ENCODE measurements around the gene ARTN. TPM values are rescaled to one million over a fixed set of nuclear protein-coding genes. Genes with fewer than 3 reads are reported as not detected.
A peak's percentile ranks its signal among the peaks of the same experiment; 100 is the strongest.

ARTN gene
- total RNA-seq, 1 experiment from 2014 or later = 36.0 TPM

DNA sequence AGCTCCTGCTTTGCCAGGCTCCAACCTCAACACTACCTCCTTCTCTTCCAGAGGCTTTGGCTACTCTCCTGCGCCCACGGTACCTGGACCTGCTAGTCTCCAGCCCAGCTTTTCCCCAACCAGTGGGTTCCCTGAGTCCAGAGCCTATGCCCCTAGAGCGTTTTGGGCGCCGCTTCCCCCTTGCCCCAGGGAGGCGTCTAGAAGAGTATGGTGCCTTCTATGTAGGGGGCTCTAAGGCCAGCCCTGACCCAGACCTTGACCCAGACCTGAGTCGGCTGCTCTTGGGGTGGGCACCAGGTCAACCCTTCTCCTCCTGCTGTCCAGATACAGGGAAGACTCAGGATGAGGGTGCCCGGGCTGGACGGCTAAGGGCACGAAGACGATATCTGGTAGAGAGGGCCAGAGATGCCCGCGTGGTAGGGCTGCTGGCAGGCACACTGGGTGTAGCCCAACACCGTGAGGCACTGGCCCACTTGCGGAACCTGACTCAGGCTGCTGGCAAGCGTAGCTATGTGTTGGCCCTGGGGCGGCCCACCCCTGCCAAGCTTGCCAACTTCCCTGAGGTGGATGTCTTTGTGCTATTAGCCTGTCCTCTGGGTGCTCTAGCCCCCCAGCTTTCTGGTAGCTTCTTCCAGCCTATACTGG, 37.9 kb downstream of the ARTN start:
- POLR2A ChIA-PET (ENCODE audit: unreplicated experiment) = interaction anchor here (1.2 kb wide), 1 partner anchor 42 kb away, joined by 3 read pairs; no protein-coding TSS in a partner anchor
- no peak overlapping the region for H3K9ac ChIP-seq (ENCODE audit: low read length)
- peaks cover 28% of the 10 kb centered on the region for H3K36me3 ChIP-seq (ENCODE audit: low read depth, low read length)
- BruUV-seq (replicated peaks) = no TSS peak
- no peaks in the 10 kb centered on the region for H3K27me3 ChIP-seq (ENCODE audit: low read length)
- H4K20me1 ChIP-seq (ENCODE audit: low read length) = peaks cover 8% of the 10 kb centered on the region; the same call in 1 of the 2 replicates
- H2AFZ ChIP-seq (ENCODE audit: low read length) = no peak overlapping the region
- H3K79me2 ChIP-seq (ENCODE audit: low read length) = peaks cover 37% of the 10 kb centered on the region
- intact Hi-C loops (cut with micrococcal nuclease) = no loop called here
- peak overlapping the region; percentile 99; the same call in 1 of the 2 replicates for H3K4me3 ChIP-seq (ENCODE audit: low read length)
- CTCF ChIA-PET = no interaction called here
- ATAC-seq = no peak
- TF ChIP-seq EZH2phosphoT487 (IDR thresholded peaks at IDR 0.05; ENCODE audit: borderline replicate concordance, low read length) (no peak), EZH2 (IDR thresholded peaks at IDR 0.05; ENCODE audit: low read length, unreplicated experiment) (no peak)
- TF ChIP-seq, protein P1, sequence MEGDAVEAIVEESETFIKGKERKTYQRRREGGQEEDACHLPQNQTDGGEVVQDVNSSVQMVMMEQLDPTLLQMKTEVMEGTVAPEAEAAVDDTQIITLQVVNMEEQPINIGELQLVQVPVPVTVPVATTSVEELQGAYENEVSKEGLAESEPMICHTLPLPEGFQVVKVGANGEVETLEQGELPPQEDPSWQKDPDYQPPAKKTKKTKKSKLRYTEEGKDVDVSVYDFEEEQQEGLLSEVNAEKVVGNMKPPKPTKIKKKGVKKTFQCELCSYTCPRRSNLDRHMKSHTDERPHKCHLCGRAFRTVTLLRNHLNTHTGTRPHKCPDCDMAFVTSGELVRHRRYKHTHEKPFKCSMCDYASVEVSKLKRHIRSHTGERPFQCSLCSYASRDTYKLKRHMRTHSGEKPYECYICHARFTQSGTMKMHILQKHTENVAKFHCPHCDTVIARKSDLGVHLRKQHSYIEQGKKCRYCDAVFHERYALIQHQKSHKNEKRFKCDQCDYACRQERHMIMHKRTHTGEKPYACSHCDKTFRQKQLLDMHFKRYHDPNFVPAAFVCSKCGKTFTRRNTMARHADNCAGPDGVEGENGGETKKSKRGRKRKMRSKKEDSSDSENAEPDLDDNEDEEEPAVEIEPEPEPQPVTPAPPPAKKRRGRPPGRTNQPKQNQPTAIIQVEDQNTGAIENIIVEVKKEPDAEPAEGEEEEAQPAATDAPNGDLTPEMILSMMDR (conservative IDR thresholded peaks at IDR 0.05; ENCODE audit: low read depth, low read length) = no peak
- H3K9me3 ChIP-seq (ENCODE audit: low read length) = no peaks in the 10 kb centered on the region
- H3K4me1 ChIP-seq (ENCODE audit: insufficient read depth, low read length) = peaks cover 26% of the 10 kb centered on the region
- DNase-seq = no peak
- H3K9me2 ChIP-seq (replicated peaks; ENCODE audit: low read length) = no peaks in the 10 kb centered on the region
- H3K27ac ChIP-seq (ENCODE audit: low read length) = no peak overlapping the region
- H3K4me2 ChIP-seq (ENCODE audit: low read length) = peak overlapping the region; percentile 88
- H3F3A ChIP-seq (ENCODE audit: low read length, unreplicated experiment) = no peaks in the 10 kb centered on the region

DNA sequence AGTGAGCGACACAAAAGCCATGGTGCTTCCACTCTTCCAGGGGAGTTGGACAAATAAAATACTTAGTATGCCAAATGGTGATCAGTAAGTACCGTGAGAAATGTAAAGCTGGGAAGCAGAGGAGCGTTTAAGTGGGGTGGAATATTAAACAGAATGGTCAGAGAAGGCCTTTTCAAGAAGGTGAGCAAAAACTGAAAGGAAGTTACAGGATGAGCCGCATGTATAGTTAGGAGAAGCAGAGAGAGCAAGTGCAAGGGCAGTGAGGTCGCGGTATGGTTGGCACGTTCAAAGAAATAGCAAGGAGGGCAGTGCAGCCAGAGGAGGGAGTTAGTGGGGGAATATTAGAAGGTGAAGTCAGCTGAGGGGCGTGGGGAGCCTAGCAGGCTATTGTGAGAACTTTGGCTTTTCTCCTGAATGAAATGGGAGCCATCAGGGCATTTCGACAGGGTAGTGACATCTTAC, 40.4 kb downstream of the ARTN start:
- H3K4me1 ChIP-seq (ENCODE audit: insufficient read depth, low read length) = peaks cover 50% of the 10 kb centered on the region
- peaks cover 23% of the 10 kb centered on the region; the same call in 1 of the 2 replicates for H4K20me1 ChIP-seq (ENCODE audit: low read length)
- no TSS peak for BruUV-seq (replicated peaks)
- H3K36me3 ChIP-seq (ENCODE audit: low read depth, low read length) = peaks cover 36% of the 10 kb centered on the region
- no peaks in the 10 kb centered on the region for H3K9me2 ChIP-seq (replicated peaks; ENCODE audit: low read length)
- peak overlapping the region; percentile 95; the same call in 1 of the 2 replicates for H3K9ac ChIP-seq (ENCODE audit: low read length)
- H2AFZ ChIP-seq (ENCODE audit: low read length) = peak overlapping the region; percentile 91
- peak; percentile 3 for ATAC-seq
- no peak for DNase-seq
- TF ChIP-seq EZH2 (IDR thresholded peaks at IDR 0.05; ENCODE audit: low read length, unreplicated experiment) (no peak), EZH2phosphoT487 (IDR thresholded peaks at IDR 0.05; ENCODE audit: borderline replicate concordance, low read length) (no peak)
- TF ChIP-seq, protein P1 (conservative IDR thresholded peaks at IDR 0.05; ENCODE audit: low read depth, low read length) = no peak
- intact Hi-C loops (cut with micrococcal nuclease) = no loop called here
- H3K4me2 ChIP-seq (ENCODE audit: low read length) = peak overlapping the region; percentile 99
- ChIA-PET CTCF (no interaction called here), POLR2A (ENCODE audit: unreplicated experiment) (no interaction called here)
- H3K27me3 ChIP-seq (ENCODE audit: low read length) = no peaks in the 10 kb centered on the region
- H3K9me3 ChIP-seq (ENCODE audit: low read length) = no peaks in the 10 kb centered on the region
- peak overlapping the region; percentile 36 for H3K27ac ChIP-seq (ENCODE audit: low read length)
- H3K4me3 ChIP-seq (ENCODE audit: low read length) = peak overlapping the region; percentile 94
- H3K79me2 ChIP-seq (ENCODE audit: low read length) = peaks cover 62% of the 10 kb centered on the region
- no peaks in the 10 kb centered on the region for H3F3A ChIP-seq (ENCODE audit: low read length, unreplicated experiment)

Measured in PC-3 (cell line).